COLO668 (cell line): ENCODE measurements around the gene LOXHD1.
A peak's percentile ranks its signal among the peaks of the same experiment; 100 is the strongest.

Source experiments
- DNase-seq: peaks from one replicate; lab custom pipeline; 2025; ENCODE audit not compliant: unreplicated experiment; lab: John Stamatoyannopoulos, UW

Gene LOXHD1

GRCh38 chr18:46575851-46576250 lies 81.2 kb downstream of the LOXHD1 start:
- no peak for DNase-seq

GRCh38 chr18:46574743-46575115 lies 82.3 kb downstream of the LOXHD1 start:
- no peak for DNase-seq

GRCh38 chr18:46574000-46574742 lies 82.8 kb downstream of the LOXHD1 start:
- DNase-seq = no peak

GRCh38 chr18:46573156-46573555 lies 83.9 kb downstream of the LOXHD1 start:
- DNase-seq = no peak

GRCh38 chr18:46571756-46572155 lies 85.3 kb downstream of the LOXHD1 start:
- DNase-seq = no peak

- DNase-seq = no peak
Observed at GRCh38 chr18:46570666-46571065, 86.4 kb downstream of the LOXHD1 start.

GRCh38 chr18:46570134-46570533 lies 86.9 kb downstream of the LOXHD1 start:
- no peak for DNase-seq

GRCh38 chr18:46569211-46569610 lies 87.8 kb downstream of the LOXHD1 start:
- DNase-seq = no peak

- DNase-seq = no peak
Observed at GRCh38 chr18:46567196-46567595, 89.8 kb downstream of the LOXHD1 start.

GRCh38 chr18:46566111-46566510 lies 90.9 kb downstream of the LOXHD1 start:
- DNase-seq = no peak

GRCh38 chr18:46565256-46565655 lies 91.8 kb downstream of the LOXHD1 start:
- DNase-seq = no peak

GRCh38 chr18:46563317-46563716 lies 93.7 kb downstream of the LOXHD1 start:
- no peak for DNase-seq

- DNase-seq = no peak
Observed at GRCh38 chr18:46562674-46563192, 94.3 kb downstream of the LOXHD1 start.

- no peak for DNase-seq
Observed at GRCh38 chr18:46560671-46561045, 96.4 kb downstream of the LOXHD1 start.

GRCh38 chr18:46559946-46560670 lies 96.9 kb downstream of the LOXHD1 start:
- no peak for DNase-seq

- DNase-seq = no peak
Observed at GRCh38 chr18:46559296-46559695, 97.7 kb downstream of the LOXHD1 start.

GRCh38 chr18:46556590-46557206 lies 100.3 kb downstream of the LOXHD1 start:
- no peak for DNase-seq

- DNase-seq = peak; percentile 54
Observed at GRCh38 chr18:46555724-46556123, 101.3 kb downstream of the LOXHD1 start.

- DNase-seq = no peak
Observed at GRCh38 chr18:46555213-46555612, 101.8 kb downstream of the LOXHD1 start.

GRCh38 chr18:46554406-46555080 lies 102.5 kb downstream of the LOXHD1 start:
- no peak for DNase-seq

- no peak for DNase-seq
Observed at GRCh38 chr18:46550609-46551008, 106.4 kb downstream of the LOXHD1 start.
